Cardiac muscle cell (in vitro differentiated cells and primary cell): ENCODE measurements around the gene IFNL2. TPM values are rescaled to one million over a fixed set of nuclear protein-coding genes. Genes with fewer than 3 reads are reported as not detected.

ENCODE experiments used
- DNase-seq, 2 donors: peaks; one replicate each; pipeline versions ENCODE4 v3.0.0 to v3.0.0-alpha.2; 2010 to 2017; ENCODE audit warnings: low read depth in 1 of 2, low spot score in 1 of 2
- H3K27ac ChIP-seq: fragments of 200-600 bp; sonication (generic); 2 replicates; pipeline ENCODE4 v1.5.1; 2016
- H3K27me3 ChIP-seq: fragments of 200-600 bp; sonication (generic); 2 replicates; pipeline ENCODE4 v1.6.0; 2016; ENCODE audit warnings: control low read depth
- H3K36me3 ChIP-seq: fragments of 200-600 bp; sonication (generic); 2 replicates; pipeline ENCODE4 v1.5.1; 2016; ENCODE audit warnings: control low read depth
- H3K4me1 ChIP-seq: fragments of 200-600 bp; sonication (generic); 2 replicates; pipeline ENCODE4 v1.8.1; 2017; ENCODE audit warnings: low read depth, mild to moderate bottlenecking, mixed run types
- H3K4me3 ChIP-seq: fragments of 200-600 bp; sonication (generic); 2 replicates; pipeline ENCODE4 v1.5.1; 2016; ENCODE audit warnings: mild to moderate bottlenecking
- H3K9me3 ChIP-seq: fragments of 200-600 bp; sonication (generic); 2 replicates; pipeline ENCODE4 v1.5.1; 2017; ENCODE audit warnings: low read depth, mild to moderate bottlenecking, control low read depth
- polyA plus RNA-seq: library from polyadenylated mRNA; unstranded; fragments of >200 nt; fragmentation: Nextera tagmentation; extraction: Ambion mirVana; gene quantifications from 2 replicates; pipeline ENCODE4 v1.2.1, GENCODE V29; 2016
- total RNA-seq: library from RNA; depleted of rRNA; stranded (reverse); fragments of >200 nt; gene quantifications from 2 replicates; pipeline ENCODE4 v1.2.3, GENCODE V29; 2016
- TF ChIP-seq, protein P1 (sequence below): IDR thresholded peaks from 2 replicates; pipeline ENCODE4 v1.5.1; 2012; ENCODE audit warnings: low read depth, mild to moderate bottlenecking, low read length

IFNL2 gene
- total and polyA plus RNA-seq, 2 experiments from 2014 or later, result not detected

DNA sequence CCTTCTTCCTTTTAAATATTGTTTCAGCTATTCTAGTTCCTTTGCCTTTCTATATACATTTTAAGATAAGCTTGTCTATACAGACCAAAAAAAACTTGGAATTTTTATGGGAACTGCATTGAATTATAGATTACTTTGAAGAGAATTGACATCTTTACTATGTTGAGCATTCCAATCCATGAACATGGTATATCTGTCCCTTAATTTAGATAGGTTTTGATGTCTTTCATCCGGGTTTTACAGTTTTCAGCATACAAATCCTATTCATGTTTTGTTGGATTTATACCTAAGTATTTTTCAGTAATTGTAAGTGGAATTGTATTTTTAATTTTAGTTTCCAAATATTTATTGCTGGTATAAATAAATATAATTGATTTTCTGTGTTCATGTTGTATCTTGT lies 15.8 kb downstream of the IFNL2 start:
- Histone ChIP-seq H3K36me3 (no peaks in the 10 kb centered on the region), H3K9me3 (no peaks in the 10 kb centered on the region), H3K4me1 (no peaks in the 10 kb centered on the region), H3K27me3 (peaks cover 21% of the 10 kb centered on the region), H3K4me3 (no peak overlapping the region), H3K27ac (no peak overlapping the region)
- DNase-seq, result no peak
- TF ChIP-seq, protein P1, sequence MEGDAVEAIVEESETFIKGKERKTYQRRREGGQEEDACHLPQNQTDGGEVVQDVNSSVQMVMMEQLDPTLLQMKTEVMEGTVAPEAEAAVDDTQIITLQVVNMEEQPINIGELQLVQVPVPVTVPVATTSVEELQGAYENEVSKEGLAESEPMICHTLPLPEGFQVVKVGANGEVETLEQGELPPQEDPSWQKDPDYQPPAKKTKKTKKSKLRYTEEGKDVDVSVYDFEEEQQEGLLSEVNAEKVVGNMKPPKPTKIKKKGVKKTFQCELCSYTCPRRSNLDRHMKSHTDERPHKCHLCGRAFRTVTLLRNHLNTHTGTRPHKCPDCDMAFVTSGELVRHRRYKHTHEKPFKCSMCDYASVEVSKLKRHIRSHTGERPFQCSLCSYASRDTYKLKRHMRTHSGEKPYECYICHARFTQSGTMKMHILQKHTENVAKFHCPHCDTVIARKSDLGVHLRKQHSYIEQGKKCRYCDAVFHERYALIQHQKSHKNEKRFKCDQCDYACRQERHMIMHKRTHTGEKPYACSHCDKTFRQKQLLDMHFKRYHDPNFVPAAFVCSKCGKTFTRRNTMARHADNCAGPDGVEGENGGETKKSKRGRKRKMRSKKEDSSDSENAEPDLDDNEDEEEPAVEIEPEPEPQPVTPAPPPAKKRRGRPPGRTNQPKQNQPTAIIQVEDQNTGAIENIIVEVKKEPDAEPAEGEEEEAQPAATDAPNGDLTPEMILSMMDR, result no peak

DNA sequence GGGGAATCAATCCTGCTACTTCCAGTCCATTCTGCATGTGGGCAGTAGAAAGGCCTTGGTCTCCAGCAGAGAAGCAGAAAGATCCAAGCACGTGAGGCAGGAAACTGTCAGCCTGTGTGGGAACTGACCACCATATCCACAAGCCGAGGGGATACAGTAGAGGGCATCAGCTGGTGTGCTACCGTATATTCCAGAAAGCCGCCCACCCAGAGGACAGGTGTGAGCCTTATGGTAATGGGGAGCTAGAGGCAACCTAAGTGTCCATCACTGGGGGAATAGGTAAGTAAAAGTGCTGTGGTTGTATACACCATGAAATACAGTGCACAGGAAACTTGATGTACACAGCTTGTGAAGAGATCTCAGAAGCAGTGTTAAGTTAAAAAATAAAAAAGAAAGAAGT lies 25.2 kb downstream of the IFNL2 start:
- DNase-seq, result no peak
- TF ChIP-seq, protein P1, result no peak
- Histone ChIP-seq H3K4me3 (no peak overlapping the region), H3K36me3 (no peaks in the 10 kb centered on the region), H3K4me1 (no peaks in the 10 kb centered on the region), H3K9me3 (no peaks in the 10 kb centered on the region), H3K27ac (no peak overlapping the region), H3K27me3 (peaks cover 32% of the 10 kb centered on the region)

DNA sequence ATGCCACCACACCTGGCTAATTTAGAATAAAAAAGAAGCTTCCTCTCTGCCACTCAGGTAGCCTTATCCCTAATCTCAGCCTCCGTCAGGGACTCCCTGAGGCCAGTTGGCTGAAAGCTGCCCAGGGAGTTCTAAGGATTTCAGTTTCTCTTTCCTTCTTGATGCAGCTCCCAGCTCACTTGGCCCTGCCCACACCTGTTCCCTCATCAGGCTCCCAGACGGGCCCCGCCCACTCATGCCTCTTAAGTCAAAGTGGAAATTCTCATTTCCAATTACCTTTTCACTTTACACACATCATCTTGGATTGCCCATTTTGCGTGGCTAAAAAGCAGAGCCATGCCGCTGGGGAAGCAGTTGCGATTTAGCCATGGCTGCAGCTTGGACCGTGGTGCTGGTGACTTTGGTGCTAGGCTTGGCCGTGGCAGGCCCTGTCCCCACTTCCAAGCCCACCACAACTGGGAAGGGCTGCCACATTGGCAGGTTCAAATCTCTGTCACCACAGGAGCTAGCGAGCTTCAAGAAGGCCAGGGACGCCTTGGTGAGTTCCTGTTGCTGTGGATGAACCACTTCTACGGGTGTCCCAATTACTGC lies 28.0 kb downstream of the IFNL2 start, which contains the start of gene IFNL1:
IFNL1 (plus strand) TSS at position 353 of the 591 bp plus-strand sequence; CDS start at position 368, 15 bp downstream.
- TF ChIP-seq, protein P1, result no peak
- Histone ChIP-seq H3K36me3 (no peaks in the 10 kb centered on the region), H3K27ac (no peak within 1 kb of the TSS), H3K27me3 (peaks cover 9% of the 10 kb centered on the region), H3K4me1 (no peaks in the 10 kb centered on the region), H3K9me3 (no peaks in the 10 kb centered on the region), H3K4me3 (no peak within 1 kb of the TSS)
- DNase-seq, result no peak

DNA sequence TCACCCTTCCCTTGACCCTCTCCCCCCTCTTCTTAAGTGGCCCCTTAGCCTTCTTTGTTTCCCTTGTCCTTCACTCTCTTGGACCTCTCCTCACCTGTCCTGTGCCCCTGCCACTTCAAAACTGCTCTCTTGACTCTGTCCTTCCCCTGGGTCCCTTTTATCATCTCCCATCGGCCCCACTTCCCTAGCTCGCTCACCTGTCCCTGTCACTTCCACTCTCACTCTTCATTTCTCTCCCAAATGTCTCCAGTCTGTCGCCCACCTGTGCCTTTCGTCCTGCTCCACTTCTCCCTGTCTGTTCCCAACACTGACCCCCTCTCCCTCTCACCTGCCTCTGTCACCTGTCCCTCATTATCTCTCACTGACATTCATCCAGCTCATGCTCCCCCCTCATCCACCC lies 28.7 kb downstream of the IFNL2 start:
- H3K4me3 ChIP-seq, result no peak overlapping the region
- no peak overlapping the region for H3K27ac ChIP-seq
- TF ChIP-seq, protein P1, result no peak
- no peak for DNase-seq
- H3K4me1 ChIP-seq, result no peaks in the 10 kb centered on the region
- H3K36me3 ChIP-seq, result no peaks in the 10 kb centered on the region
- no peaks in the 10 kb centered on the region for H3K9me3 ChIP-seq
- H3K27me3 ChIP-seq, result peaks cover 6% of the 10 kb centered on the region

DNA sequence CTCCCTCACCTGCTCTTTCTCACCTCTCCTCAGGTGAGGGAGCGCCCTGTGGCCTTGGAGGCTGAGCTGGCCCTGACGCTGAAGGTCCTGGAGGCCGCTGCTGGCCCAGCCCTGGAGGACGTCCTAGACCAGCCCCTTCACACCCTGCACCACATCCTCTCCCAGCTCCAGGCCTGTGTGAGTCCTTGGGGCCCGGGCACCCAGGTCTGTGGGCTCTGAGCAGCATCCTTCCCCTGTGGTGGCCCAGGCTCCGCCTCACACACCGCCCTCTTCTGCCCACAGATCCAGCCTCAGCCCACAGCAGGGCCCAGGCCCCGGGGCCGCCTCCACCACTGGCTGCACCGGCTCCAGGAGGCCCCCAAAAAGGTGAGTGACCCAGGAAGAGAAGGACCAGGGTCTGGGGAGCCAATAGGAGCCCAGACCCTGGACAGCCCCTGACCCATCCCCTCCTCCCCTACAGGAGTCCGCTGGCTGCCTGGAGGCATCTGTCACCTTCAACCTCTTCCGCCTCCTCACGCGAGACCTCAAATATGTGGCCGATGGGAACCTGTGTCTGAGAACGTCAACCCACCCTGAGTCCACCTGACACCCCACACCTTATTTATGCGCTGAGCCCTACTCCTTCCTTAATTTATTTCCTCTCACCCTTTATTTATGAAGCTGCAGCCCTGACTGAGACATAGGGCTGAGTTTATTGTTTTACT lies 29.9 kb downstream of the IFNL2 start:
- Histone ChIP-seq H3K27me3 (no peaks in the 10 kb centered on the region), H3K4me3 (no peak overlapping the region), H3K9me3 (no peaks in the 10 kb centered on the region), H3K4me1 (no peaks in the 10 kb centered on the region), H3K36me3 (no peaks in the 10 kb centered on the region), H3K27ac (no peak overlapping the region)
- no peak for DNase-seq
- TF ChIP-seq, protein P1, result no peak
